Kasumi-1 (cell line): ENCODE data around the gene MAML2.

Experiments used
- DNase-seq, 2 experiments: peaks; one replicate each; lab custom pipeline; 2025; lab: John Stamatoyannopoulos, UW

Gene MAML2

GRCh38 chr11:96213500-96213899 lies 129.5 kb downstream of the MAML2 start:
- DNase-seq: no peak

GRCh38 chr11:96211436-96211835 lies 131.6 kb downstream of the MAML2 start:
- DNase-seq: no peak

DNA sequence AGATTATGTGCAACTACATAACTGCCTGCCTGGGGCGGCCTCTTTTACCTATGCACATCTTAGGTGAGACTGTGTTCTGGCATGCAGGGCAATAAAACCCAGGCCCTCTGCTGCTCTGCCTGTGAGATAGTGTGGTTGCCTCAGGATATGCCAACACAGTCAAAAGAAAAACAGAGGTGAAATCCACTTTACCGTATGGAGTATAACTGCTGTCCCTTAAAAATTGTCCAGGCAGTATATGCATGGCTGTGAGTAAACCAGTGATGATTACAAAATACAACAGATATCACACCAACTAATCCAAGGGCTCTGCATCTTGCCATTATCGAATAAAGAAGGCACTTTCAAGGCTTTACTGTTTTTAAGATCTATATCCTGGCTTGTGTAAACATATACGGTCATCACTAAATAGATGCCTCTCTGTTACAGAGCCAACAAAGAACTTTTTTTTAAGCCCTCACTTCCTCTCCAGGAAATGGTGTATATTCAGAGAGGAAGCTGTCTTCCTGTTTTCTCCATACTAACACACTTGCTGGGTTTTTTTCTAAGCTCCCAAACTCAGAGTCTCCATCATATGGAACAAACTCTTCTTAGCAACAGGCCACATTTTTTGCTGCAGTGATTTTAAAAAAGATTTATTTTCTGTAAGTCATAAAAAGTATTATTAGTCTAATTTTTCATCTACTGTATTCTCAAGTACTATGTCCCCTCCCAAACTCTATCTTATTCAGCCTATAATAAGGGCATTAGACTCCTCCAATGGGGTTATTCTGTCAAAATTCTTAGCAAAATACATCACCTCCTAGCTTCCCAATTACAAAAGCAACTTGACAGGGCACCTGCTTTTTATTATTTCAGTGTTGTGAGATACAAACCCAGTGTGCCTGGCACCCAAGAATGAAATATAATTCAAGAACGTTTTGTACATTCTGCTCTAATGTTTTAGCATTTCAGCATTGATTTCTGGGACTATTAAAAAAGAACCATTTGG lies 135.2 kb downstream of the MAML2 start:
- peak; percentile 37 to 55 for DNase-seq

- DNase-seq: no peak
Observed at GRCh38 chr11:96206955-96207354, 136.0 kb downstream of the MAML2 start.

GRCh38 chr11:96205460-96205809 lies 137.6 kb downstream of the MAML2 start:
- no peak for DNase-seq

- no peak for DNase-seq
Observed at GRCh38 chr11:96204721-96205459, 138.1 kb downstream of the MAML2 start.

DNA sequence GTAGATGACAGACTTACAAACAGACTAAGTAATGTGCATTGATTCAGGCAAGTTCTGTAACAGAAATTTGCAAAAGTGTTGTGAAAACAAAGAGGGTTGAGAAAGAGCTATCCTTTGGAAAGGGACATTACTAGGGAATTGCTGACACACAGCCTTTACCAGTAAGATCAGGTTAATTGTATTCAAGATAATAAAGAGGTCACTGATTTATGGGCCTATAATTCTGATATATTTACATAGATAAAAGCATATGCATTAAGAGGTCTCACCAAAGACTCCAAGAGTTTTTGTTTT lies 138.7 kb downstream of the MAML2 start:
- no peak for DNase-seq

- DNase-seq: no peak
Observed at GRCh38 chr11:96203567-96204365, 139.2 kb downstream of the MAML2 start.

DNA sequence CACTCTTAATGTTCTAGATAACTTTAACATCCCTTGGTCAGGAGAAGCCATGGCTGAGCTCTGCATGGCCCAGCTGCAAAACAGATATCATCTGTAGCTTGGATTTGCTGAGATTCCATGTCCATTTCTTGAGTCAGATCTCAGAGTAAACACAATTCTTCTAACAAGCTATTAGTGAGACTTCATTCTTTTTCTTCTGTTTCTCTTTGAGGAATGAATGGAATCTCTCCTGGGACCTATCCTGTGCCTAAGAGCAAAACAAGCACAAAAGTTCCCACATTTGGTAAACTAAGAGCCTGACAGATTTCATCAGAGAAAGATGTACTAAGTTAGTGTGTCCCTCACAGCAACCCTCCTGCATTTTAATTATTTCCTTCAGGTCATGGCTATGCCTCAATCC lies 142.8 kb downstream of the MAML2 start:
- no peak for DNase-seq

DNA sequence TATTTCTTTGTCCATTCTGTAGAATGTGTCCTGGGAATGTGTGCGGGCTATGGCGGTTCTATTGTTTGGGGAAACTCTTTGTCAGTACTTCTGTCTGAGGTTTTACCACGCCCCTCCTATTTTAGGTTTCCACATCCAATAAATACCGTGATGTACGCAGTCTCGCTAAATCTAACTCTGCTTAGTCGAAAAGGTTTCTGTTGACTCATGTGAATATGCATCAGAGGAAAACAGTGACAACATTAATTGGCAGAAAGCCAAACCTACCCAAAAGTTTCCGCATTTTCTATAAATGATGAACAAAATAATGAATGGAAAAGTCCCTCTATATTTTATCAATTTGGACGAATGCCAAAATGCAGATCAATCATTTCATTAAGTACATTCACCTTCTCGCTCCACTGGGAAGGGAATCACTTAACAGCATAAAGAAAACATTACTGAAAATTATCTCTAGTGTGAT lies 143.4 kb downstream of the MAML2 start:
- no peak for DNase-seq

- no peak for DNase-seq
Observed at GRCh38 chr11:96197801-96198701, 144.9 kb downstream of the MAML2 start.

GRCh38 chr11:96197103-96197502 lies 145.9 kb downstream of the MAML2 start:
- no peak for DNase-seq

DNA sequence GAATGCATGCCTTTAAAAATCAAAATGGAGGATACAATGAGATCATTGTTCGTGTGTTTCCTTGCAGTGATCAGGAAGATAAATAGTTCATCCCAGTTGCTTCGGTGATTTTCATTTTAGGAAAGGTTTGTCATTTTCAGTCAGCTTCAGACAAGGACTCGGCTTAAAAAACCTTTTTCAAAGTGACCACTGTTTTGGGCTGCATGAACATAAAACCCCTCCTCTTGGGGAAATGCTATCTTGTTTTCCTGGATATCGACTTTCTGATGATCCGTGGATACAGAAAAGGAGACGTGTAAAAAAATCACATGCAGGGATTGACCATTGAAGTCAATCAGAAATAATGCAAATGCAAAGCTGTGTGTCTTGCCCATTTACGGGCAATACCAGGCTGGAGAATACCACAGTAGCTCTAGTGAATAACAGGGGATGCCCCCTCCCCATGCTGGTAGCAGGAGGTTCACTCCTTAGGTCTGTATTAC lies 146.8 kb downstream of the MAML2 start:
- no peak for DNase-seq

DNA sequence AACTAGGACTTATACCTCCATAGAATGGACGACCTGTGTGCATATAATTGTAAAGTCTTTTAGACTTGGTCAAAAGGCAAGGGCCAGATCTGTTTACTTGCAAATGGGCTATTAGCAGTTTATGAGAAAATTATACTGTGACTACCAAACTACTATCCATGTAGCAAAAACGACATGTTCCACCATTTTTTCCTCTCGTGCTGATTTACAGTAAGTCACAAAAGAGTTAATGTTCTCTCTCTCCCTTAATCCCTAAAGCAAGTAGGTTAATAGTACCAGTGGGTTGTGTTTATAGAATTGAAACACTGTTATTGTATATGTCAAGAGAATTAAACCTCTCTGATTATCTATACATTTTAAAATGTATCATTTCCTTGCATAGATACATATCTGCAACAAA lies 147.3 kb downstream of the MAML2 start:
- DNase-seq: no peak

- DNase-seq: no peak
Observed at GRCh38 chr11:96194581-96195374, 148.2 kb downstream of the MAML2 start.

- no peak for DNase-seq
Observed at GRCh38 chr11:96193745-96194443, 149.1 kb downstream of the MAML2 start.

- DNase-seq: no peak
Observed at GRCh38 chr11:96191752-96192151, 151.2 kb downstream of the MAML2 start.

GRCh38 chr11:96189351-96189750 lies 153.6 kb downstream of the MAML2 start:
- DNase-seq: no peak

DNA sequence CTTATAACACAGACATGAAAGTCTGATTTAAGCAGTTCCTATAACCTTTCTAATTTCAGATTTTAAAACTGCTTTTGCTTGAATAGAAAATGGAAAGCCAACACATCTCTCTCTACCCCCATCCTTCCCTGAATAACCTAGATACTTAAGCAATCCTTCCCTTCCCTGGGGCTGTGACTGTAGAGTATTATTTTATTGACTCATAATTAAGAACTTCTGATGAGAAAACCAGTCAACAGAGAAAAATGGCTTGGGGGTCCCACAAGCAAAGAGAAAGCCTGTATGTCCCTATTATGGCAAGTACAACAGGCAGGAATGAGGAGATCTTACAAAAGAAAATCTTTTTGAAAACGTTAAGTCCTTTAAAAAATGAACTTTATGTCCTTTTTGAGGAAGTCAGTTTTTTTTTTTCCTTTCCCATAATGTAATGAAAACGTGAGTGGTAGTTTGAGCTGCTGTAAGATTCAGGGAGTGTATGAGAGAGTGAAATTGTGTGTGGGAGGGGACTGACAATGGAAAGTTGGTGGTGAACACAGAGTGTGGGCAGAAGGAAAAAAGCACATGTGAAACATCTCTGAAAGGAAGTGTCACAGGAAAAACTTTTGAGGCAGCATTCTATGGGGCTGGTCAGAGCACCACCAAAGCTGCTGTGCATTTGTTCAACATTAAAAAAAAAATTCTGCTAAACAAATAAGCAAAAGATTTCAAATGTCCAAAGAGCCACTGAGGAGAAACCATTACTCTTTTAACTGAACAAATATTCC lies 154.6 kb downstream of the MAML2 start:
- DNase-seq: peak in 1 of 2 experiments; percentile 31
